HCT116 (cell line): Measurements from ENCODE around the gene FAM72D. TPM values are rescaled to one million over a fixed set of nuclear protein-coding genes. Genes with fewer than 3 reads are reported as not detected.

ENCODE experiments used
- total RNA-seq: library from RNA; stranded (reverse); gene quantifications from one replicate; pipeline ENCODE4 v1.2.1, GENCODE V29; 2021; ENCODE audit not compliant: unreplicated experiment

Gene FAM72D
- total RNA-seq, 1 experiment from 2014 or later: 16.3 TPM

Other genes with a start within 250 kb of the FAM72D start
- gene SRGAP2B, start 646 bp upstream of the FAM72D start, total RNA-seq: 31.2 TPM
- not detected for gene PPIAL4D, start 146.2 kb downstream of the FAM72D start, total RNA-seq